ENCODE results near the gene CACNA1I.

GRCh38 chr22:39674536-39674935 lies 104.0 kb downstream of the CACNA1I start:
- TF ChIP-seq CTCF (IDR thresholded peaks at IDR 0.05) (no peak), POLR2A (IDR thresholded peaks at IDR 0.05) (no peak)
